ENCODE data around the gene MGMT.

Gene MGMT

DNA sequence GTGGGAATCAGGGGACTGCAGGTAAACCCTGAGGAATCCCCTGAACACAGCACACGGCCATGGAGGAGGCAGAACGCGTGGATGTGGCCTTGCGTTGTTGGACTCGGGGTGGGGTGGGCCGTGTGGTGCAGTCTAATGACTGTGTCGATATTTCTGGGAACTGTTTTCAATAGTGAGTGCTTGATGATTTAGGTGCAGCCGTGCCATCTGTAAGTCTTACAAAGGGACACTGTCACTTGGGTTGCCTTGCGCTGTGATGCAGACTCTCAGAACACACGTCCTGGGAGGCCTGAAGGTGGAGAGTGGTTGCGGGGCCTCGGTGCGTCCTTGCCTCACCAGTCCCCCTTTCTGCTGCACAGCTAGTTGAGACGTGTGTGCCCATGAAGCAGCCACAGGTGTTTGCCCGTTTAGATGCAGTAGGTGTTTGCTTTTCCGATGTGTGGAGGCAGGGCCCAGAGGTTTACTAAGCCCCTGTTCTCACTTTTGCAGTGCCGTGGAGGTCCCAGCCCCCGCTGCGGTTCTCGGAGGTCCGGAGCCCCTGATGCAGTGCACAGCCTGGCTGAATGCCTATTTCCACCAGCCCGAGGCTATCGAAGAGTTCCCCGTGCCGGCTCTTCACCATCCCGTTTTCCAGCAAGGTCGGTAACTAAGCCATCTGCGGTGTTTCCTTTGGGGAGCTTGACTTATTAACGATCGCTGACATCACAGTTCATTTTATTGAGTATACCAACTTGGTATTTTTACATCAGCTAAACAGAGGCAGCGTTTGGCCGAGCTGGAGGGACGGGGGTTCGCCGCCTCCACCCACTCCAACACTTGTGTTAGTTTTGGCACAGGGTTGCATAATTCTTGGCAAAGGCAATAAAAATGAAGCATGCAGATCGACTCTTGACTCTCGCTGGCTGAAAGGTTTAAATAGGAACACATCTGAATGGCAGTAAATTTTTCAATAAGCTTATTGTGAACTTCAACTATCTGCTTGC is 240.7 kb downstream of the MGMT start:
- TF ChIP-seq, protein P1, sequence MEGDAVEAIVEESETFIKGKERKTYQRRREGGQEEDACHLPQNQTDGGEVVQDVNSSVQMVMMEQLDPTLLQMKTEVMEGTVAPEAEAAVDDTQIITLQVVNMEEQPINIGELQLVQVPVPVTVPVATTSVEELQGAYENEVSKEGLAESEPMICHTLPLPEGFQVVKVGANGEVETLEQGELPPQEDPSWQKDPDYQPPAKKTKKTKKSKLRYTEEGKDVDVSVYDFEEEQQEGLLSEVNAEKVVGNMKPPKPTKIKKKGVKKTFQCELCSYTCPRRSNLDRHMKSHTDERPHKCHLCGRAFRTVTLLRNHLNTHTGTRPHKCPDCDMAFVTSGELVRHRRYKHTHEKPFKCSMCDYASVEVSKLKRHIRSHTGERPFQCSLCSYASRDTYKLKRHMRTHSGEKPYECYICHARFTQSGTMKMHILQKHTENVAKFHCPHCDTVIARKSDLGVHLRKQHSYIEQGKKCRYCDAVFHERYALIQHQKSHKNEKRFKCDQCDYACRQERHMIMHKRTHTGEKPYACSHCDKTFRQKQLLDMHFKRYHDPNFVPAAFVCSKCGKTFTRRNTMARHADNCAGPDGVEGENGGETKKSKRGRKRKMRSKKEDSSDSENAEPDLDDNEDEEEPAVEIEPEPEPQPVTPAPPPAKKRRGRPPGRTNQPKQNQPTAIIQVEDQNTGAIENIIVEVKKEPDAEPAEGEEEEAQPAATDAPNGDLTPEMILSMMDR (IDR thresholded peaks at IDR 0.05; ENCODE audit: low read depth, low read length), result no peak
- DNase-seq (ENCODE audit: extremely low read depth, low read depth), result no peak

DNA sequence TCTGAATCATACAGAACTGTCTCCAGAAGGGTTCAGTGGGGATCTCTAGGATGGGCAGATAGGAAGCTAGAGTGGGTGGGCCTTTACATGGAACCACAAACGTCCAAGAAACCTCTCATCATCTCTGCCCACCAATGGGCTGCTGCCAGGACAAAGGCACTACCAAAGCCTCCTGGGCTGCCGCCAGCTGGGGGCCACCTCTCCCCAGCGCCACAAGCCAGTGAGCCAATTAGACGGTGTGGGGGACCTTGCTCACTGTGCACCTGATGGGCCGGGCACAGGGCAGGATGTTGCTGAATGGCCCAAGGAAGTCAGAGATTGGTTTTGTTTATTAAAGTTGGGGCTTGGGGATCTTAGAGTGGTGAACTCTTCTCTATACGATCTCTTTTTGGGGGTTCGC is 242.1 kb downstream of the MGMT start:
- TF ChIP-seq, protein P1 (IDR thresholded peaks at IDR 0.05; ENCODE audit: low read depth, low read length), result no peak
- DNase-seq (ENCODE audit: extremely low read depth, low read depth), result no peak

DNA sequence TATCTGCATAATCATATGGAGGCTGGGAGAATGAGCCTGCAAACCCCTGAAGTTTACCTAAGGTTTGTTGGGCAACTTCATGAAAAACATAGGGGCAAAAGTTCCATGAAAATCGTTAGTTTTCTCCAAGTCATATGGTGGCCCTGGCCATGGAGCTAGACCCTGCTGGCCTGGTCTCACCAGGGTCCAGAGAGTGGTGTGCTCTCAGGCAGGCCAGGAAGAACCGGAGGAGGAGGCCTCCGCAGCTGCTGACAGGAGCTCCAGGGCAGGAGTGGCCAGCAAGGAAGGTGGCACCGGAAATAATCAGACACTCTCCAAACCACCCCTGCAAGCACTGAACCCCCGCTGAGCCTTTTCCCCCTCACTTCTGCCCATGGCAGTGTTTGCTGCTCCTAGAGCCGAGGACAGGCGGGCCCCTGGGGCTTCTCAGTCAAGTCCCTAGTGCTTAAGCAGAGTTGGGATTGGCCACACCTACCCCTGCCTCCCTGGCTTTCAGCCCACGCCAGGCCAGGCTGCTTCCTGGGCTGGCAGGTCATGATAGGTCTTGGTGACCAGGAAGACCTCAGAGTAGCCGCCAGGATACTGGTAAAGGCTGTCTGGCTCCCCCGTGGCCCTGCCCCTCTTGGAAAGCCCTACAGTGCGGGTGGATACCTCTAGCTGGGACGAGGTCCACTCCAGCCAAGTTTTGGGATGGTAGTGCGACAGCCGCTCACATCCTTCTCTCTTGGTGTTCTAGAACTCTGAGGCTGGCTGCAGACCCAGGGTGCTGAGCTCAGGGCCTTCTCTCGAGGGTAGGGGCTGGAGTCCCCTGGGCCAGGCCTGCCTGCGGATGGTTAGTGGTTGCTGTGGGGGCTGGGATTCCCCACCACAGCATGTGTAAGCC is 242.8 kb downstream of the MGMT start:
- DNase-seq (ENCODE audit: extremely low read depth, low read depth), result no peak
- TF ChIP-seq, protein P1 (IDR thresholded peaks at IDR 0.05; ENCODE audit: low read depth, low read length), result no peak

DNA sequence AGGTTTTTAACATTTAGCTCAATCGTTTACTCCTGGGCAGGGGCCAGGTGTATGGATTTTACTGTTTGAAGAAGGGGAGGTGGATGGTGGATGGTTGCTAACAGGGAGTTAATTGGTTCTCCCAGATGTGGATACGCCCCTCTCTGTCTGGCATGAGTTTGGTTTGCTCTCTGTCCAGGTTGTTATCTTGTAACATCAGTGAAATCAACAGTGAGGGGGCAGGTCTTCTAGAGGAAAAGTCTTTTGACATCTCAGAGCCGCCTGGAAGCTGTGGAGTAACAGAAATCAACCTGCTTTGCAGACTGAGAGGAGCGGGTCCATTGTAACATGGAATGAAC is 243.4 kb downstream of the MGMT start:
- TF ChIP-seq, protein P1 (IDR thresholded peaks at IDR 0.05; ENCODE audit: low read depth, low read length), result no peak
- DNase-seq (ENCODE audit: extremely low read depth, low read depth), result no peak

DNA sequence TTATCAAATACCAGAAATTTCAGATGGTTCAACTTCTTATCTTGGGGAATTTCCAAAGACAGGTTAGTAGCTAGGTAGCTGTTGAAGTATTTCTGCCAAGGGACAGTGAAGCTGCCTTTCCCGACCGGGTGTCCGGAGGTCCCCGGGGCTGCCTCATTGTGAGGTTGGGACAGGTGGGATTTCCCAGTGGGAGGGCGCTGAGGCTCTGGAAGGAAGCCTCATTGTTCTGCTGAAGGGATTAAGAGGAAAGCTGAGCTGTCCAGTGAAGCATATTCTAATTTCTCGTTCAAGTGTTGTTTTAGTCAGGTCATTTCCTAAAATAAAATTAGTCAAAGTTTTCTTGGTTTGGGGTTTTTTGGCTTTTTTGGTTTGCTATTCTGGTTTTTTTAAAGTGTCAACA is 244.2 kb downstream of the MGMT start:
- no peak for DNase-seq (ENCODE audit: extremely low read depth, low read depth)
- TF ChIP-seq, protein P1 (IDR thresholded peaks at IDR 0.05; ENCODE audit: low read depth, low read length), result no peak

DNA sequence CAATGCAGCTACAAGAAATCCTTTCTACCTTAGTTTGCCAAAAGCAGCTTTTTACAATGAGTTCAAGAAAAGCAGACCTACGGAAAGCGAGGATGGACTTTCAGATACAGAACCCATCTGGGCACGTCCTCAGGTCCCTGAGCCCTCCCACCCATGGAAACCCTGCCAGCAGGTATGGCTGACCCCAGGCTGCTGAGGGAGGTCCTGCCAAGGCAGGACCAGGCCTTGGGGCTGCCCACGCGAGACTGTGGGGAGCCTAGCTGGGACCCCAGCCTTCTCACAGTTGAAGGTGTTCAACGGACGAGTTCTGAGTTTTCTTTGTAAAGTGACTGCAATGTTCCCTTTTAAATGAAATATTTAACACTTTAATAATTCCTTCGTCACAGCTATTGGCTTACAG is 245.0 kb downstream of the MGMT start:
- no peak for DNase-seq (ENCODE audit: extremely low read depth, low read depth)
- TF ChIP-seq, protein P1 (IDR thresholded peaks at IDR 0.05; ENCODE audit: low read depth, low read length), result no peak
